ENCODE results near the gene MACROD2.

Gene MACROD2

DNA sequence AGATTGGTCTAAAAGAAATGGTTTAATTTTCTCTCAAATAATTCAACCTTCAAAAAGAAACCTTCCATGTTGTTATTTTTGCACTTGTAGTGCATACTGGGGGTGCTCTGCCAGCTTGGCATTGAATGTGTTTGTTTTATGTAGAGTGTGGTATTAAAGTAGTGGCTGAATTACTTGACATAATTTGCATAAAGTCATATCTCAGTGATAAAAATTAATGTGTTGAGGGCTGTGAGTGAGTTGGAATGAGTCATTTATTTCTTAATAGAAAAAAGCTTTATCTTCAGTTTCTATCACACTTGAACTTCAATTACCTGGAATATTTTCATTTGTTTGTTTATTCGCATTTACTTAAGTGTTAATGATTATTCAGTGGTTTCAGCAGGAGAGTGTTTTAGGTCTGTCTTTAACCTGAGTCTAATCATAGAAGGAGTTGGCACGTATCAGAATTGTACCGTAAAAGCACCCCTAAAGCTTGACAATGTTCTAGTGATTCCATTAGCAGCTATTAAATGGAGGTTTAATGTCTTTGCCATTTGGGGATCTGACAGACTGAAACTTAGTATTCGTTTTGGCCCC, 1143.3 kb downstream of the MACROD2 start:
- Histone ChIP-seq H3K4me3 (ENCODE audit: low read depth, low read length) (no peak overlapping the region), H3K27ac (ENCODE audit: extremely low read depth, low read depth, low read length) (no peak overlapping the region), H3K9me3 (ENCODE audit: control insufficient read depth, insufficient read depth, low read depth, low read length) (no peaks in the 10 kb centered on the region), H3K4me1 (ENCODE audit: control insufficient read depth, insufficient read depth, low read length) (peaks cover 5% of the 10 kb centered on the region; the same call in 1 of the 2 replicates), H3K36me3 (ENCODE audit: control insufficient read depth in 2 of 2, insufficient read depth in 1 of 2, low read length in 2 of 2) (no peaks in the 10 kb centered on the region)
- POLR2A ChIA-PET, result no interaction called here
- TF ChIP-seq, protein P1, sequence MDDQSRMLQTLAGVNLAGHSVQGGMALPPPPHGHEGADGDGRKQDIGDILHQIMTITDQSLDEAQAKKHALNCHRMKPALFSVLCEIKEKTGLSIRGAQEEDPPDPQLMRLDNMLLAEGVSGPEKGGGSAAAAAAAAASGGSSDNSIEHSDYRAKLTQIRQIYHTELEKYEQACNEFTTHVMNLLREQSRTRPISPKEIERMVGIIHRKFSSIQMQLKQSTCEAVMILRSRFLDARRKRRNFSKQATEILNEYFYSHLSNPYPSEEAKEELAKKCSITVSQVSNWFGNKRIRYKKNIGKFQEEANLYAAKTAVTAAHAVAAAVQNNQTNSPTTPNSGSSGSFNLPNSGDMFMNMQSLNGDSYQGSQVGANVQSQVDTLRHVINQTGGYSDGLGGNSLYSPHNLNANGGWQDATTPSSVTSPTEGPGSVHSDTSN (CRISPR knock-in tag; IDR thresholded peaks at IDR 0.05), result no peak
- TF ChIP-seq ZBTB21 (tag by site-specific recombination; IDR thresholded peaks at IDR 0.05), result no peak
- TF ChIP-seq, protein P2, sequence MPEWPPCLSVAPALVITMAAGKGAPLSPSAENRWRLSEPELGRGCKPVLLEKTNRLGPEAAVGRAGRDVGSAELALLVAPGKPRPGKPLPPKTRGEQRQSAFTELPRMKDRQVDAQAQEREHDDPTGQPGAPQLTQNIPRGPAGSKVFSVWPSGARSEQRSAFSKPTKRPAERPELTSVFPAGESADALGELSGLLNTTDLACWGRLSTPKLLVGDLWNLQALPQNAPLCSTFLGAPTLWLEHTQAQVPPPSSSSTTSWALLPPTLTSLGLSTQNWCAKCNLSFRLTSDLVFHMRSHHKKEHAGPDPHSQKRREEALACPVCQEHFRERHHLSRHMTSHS (tag by site-specific recombination; IDR thresholded peaks at IDR 0.05), result no peak
- no peak for TF ChIP-seq ZNF571 (tag by site-specific recombination; IDR thresholded peaks at IDR 0.05)
- TF ChIP-seq ZNF138 (tag by site-specific recombination; IDR thresholded peaks at IDR 0.05; ENCODE audit: borderline replicate concordance), result no peak
- TF ChIP-seq ZNF776 (tag by site-specific recombination; IDR thresholded peaks at IDR 0.05; ENCODE audit: borderline replicate concordance), result no peak
- no peak for TF ChIP-seq BCL11B (tag by site-specific recombination; IDR thresholded peaks at IDR 0.05; ENCODE audit: low read depth)
- no peak for TF ChIP-seq ZNF362 (tag by site-specific recombination; IDR thresholded peaks at IDR 0.05)
- no peak for TF ChIP-seq GLIS2 (tag by site-specific recombination; IDR thresholded peaks at IDR 0.05)
- TF ChIP-seq, protein P3, sequence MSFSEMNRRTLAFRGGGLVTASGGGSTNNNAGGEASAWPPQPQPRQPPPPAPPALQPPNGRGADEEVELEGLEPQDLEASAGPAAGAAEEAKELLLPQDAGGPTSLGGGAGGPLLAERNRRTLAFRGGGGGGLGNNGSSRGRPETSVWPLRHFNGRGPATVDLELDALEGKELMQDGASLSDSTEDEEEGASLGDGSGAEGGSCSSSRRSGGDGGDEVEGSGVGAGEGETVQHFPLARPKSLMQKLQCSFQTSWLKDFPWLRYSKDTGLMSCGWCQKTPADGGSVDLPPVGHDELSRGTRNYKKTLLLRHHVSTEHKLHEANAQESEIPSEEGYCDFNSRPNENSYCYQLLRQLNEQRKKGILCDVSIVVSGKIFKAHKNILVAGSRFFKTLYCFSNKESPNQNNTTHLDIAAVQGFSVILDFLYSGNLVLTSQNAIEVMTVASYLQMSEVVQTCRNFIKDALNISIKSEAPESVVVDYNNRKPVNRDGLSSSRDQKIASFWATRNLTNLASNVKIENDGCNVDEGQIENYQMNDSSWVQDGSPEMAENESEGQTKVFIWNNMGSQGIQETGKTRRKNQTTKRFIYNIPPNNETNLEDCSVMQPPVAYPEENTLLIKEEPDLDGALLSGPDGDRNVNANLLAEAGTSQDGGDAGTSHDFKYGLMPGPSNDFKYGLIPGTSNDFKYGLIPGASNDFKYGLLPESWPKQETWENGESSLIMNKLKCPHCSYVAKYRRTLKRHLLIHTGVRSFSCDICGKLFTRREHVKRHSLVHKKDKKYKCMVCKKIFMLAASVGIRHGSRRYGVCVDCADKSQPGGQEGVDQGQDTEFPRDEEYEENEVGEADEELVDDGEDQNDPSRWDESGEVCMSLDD (tag by site-specific recombination; IDR thresholded peaks at IDR 0.05), result no peak
- CTCF ChIA-PET, result no interaction called here

DNA sequence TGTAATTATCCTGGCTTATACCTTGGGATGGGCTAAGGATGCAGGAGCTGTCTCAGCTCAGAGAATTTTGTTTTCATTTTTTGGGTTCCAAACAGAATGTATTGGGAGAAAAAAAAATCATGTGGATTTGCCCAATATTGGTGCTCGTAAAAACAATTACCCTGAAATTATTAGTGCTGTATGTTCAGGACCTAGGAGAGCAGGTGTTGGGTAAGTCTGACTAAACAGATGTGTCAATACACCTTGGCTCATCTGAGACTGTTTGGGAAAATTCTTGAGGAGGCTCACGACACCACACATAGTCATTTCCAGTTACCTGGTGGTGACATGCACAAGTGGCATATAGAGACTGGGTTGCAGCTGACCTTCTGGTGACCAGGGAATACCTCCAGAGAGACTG, 1144.2 kb downstream of the MACROD2 start:
- Histone ChIP-seq H3K4me3 (ENCODE audit: low read depth, low read length) (no peak overlapping the region), H3K4me1 (ENCODE audit: control insufficient read depth, insufficient read depth, low read length) (peaks cover 5% of the 10 kb centered on the region; the same call in 1 of the 2 replicates), H3K36me3 (ENCODE audit: control insufficient read depth in 2 of 2, insufficient read depth in 1 of 2, low read length in 2 of 2) (no peaks in the 10 kb centered on the region), H3K27ac (ENCODE audit: extremely low read depth, low read depth, low read length) (no peak overlapping the region), H3K9me3 (ENCODE audit: control insufficient read depth, insufficient read depth, low read depth, low read length) (no peaks in the 10 kb centered on the region)
- CTCF ChIA-PET, result no interaction called here
- POLR2A ChIA-PET, result no interaction called here
- no peak for TF ChIP-seq ZNF561 (tag by site-specific recombination; IDR thresholded peaks at IDR 0.05; ENCODE audit: borderline replicate concordance)
- peak; percentile 43; the same call in 1 of the 2 replicates for TF ChIP-seq REST (tag by site-specific recombination; IDR thresholded peaks at IDR 0.05)
